K562 (cell line): ENCODE data around the gene METTL2A. TPM values are rescaled to one million over a fixed set of nuclear protein-coding genes. Genes with fewer than 3 reads are reported as not detected.

Experiments used
- HCFC1 ChIP-seq: IDR thresholded peaks from 2 replicates; pipeline ENCODE4 v1.6.1; 2012; ENCODE audit warnings: low read depth, low read length, improper control_type of control experiment
- HDAC2 ChIP-seq: fragments of 450-650 bp; IDR thresholded peaks from 2 replicates; pipeline ENCODE4 v1.6.1; 2016; ENCODE audit warnings: mild to moderate bottlenecking
- PML ChIP-seq: IDR thresholded peaks from 2 replicates; pipeline ENCODE4 v1.6.1; 2012; ENCODE audit warnings: low read length, inconsistent platforms
- RCOR1 ChIP-seq, 2 experiments: IDR thresholded peaks; 2 replicates each; pipeline ENCODE4 v1.6.1; 2012; ENCODE audit warnings: low read depth in 2 of 2, low read length in 2 of 2, borderline replicate concordance in 1 of 2, improper control_type of control experiment in 1 of 2
- TAF7 ChIP-seq: fragments of 450-650 bp; IDR thresholded peaks from 2 replicates; pipeline ENCODE4 v1.6.1; 2016; ENCODE audit warnings: missing genetic modification characterization, missing compliant biosample characterization
- ZNF263 ChIP-seq: sonication (generic); formaldehyde crosslinking; IDR thresholded peaks from 2 replicates; pipeline ENCODE4 v1.8.0; 2022; ENCODE audit warnings: mild to moderate bottlenecking, missing genetic modification reagents, borderline replicate concordance
- ZNF592 ChIP-seq: fragments of 450-650 bp; IDR thresholded peaks from 2 replicates; pipeline ENCODE4 v1.6.1; 2017; ENCODE audit warnings: antibody characterized with exemption, mild to moderate bottlenecking
- polyA plus RNA-seq, 8 experiments: library from polyadenylated mRNA; depleted of rRNA in 4 of 8; stranded (reverse) in 5 of 8; unstranded in 3 of 8; fragments of >200 nt; fragmentation: Nextera tagmentation in 2 of 8; fragmentation: Illumina TruSeq in 1 of 8; extraction: Ambion mirVana in 2 of 8; extraction: Trizol in 1 of 8; gene quantifications; 2 replicates each; pipeline versions ENCODE4 v1.2.1 to v1.2.3, GENCODE V29; 2011 to 2014; ENCODE audit warnings: inconsistent platforms in 1 of 8, missing spikeins in 1 of 8
- total RNA-seq, 7 experiments: library from RNA; depleted of rRNA in 6 of 7; stranded (reverse); fragments of >200 nt in 6 of 7; fragmentation: Illumina TruSeq in 2 of 7; extraction: Trizol in 2 of 7; gene quantifications; 2 replicates each; pipeline versions ENCODE4 v1.2.1 to v1.2.3, GENCODE V29; 2011 to 2021; ENCODE audit warnings: low replicate concordance in 1 of 7
- TF ChIP-seq, protein P1 (sequence below): fragments of 200-800 bp; sonication (Bioruptor generic); IDR thresholded peaks from 2 replicates; pipeline ENCODE4 v1.6.1; 2017; ENCODE audit warnings: missing genetic modification characterization, missing compliant biosample characterization

METTL2A gene
- total and polyA plus RNA-seq, 9 of the 15 experiments (the other 6 are each of a cell fraction or from before 2014, with no cell fraction given), result 21.0 to 52.5 (median 33.2) TPM

DNA sequence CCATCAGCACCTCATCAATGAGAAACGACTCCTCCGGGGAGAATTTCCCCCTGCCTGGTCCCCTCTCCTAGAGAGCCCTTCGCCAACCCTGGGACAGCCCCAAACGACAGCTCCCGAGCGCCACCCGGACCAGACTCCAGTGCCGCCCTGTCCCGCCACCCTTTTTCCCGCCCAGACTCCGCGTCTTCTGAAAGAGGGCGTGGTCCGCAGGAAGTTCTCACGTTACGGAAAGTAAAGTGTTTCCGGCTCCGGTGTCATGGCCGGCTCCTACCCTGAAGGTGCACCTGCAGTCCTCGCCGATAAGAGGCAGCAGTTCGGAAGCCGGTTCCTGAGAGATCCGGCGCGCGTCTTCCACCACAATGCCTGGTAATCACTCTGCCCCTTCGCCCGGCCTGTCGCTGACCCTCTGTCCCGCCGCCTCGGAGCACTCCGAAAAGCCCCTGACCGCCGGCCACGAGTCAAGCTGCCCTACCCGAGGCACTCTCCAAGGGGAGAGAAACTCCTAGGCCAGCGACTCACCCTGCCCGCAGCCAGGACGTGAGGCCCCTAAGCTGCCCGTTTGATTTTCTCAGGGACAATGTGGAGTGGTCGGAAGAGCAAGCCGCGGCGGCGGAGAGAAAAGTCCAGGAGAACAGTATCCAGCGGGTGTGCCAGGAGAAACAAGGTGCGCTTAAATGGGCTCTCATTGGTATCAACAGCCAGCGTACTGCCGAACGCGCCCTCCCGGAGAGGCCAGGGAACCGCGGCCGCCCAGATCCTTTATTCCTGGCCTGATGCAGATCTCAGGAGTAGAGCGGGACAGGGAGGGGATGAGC is at the start of gene METTL2A (continued):
- TF ChIP-seq HCFC1, result peak; percentile 65
- 0 out of 4 replicates have a peak, but pooled peaks of 1 of the 2 experiments have one; percentile 30 for TF ChIP-seq RCOR1 (IDR thresholded peaks at IDR 0.05; ENCODE audit: borderline replicate concordance in 1 of 2, low read depth in 2 of 2, low read length in 2 of 2)
- peak; percentile 56; the same call in 1 of the 2 replicates for TF ChIP-seq HDAC2
- TF ChIP-seq ZNF263 (CRISPR knock-in tag), result 0 out of 2 replicates have a peak, but pooled peaks have one; percentile 9
- TF ChIP-seq, protein P1, sequence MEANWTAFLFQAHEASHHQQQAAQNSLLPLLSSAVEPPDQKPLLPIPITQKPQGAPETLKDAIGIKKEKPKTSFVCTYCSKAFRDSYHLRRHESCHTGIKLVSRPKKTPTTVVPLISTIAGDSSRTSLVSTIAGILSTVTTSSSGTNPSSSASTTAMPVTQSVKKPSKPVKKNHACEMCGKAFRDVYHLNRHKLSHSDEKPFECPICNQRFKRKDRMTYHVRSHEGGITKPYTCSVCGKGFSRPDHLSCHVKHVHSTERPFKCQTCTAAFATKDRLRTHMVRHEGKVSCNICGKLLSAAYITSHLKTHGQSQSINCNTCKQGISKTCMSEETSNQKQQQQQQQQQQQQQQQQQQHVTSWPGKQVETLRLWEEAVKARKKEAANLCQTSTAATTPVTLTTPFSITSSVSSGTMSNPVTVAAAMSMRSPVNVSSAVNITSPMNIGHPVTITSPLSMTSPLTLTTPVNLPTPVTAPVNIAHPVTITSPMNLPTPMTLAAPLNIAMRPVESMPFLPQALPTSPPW, result 0 out of 2 replicates have a peak, but pooled peaks have one; percentile 23
- peak; percentile 56; the same call in 1 of the 2 replicates for TF ChIP-seq PML
- peak; percentile 57 for TF ChIP-seq ZNF592
- TF ChIP-seq TAF7, result 0 out of 2 replicates have a peak, but pooled peaks have one; percentile 11
